Liver (tissue), 3 donors: Measurements from ENCODE around the gene MDM2.
"Not testable (repeated sequence)": the region's sequence is repeated elsewhere in the genome, so short reads cannot be mapped to it uniquely, and the experiment has no call there.

Experiments
- EGR1 ChIP-seq, 2 donors: IDR thresholded peaks; 2 replicates each; pipeline ENCODE4 v1.6.1; 2016 to 2018; ENCODE audit warnings: antibody characterized with exemption in 2 of 2, low read depth in 2 of 2
- FOXA2 ChIP-seq: IDR thresholded peaks from 2 replicates; pipeline ENCODE4 v1.6.1; 2016; ENCODE audit warnings: antibody characterized with exemption
- HNF4A ChIP-seq, 2 donors: conservative IDR thresholded peaks; 2 replicates each; pipeline ENCODE4 v1.6.1; 2016; ENCODE audit warnings: antibody characterized with exemption in 2 of 2, mild to moderate bottlenecking in 2 of 2
- JUND ChIP-seq, 2 donors: IDR thresholded peaks; 2 replicates each; pipeline ENCODE4 v1.6.1; 2016; ENCODE audit warnings: antibody characterized with exemption in 2 of 2
- NR2F2 ChIP-seq: IDR thresholded peaks from 2 replicates; pipeline ENCODE4 v1.6.1; 2016; ENCODE audit warnings: antibody characterized with exemption
- RAD21 ChIP-seq, 2 donors: IDR thresholded peaks; 2 replicates each; pipeline ENCODE4 v1.6.1; 2016; ENCODE audit warnings: antibody characterized with exemption in 2 of 2, mild to moderate bottlenecking in 2 of 2
- RXRA ChIP-seq, 2 donors: IDR thresholded peaks; 2 replicates each; pipeline ENCODE4 v1.6.1; 2017 to 2018; ENCODE audit warnings: antibody characterized with exemption in 2 of 2, mild to moderate bottlenecking in 1 of 2
- ZBTB33 ChIP-seq: IDR thresholded peaks from 2 replicates; pipeline ENCODE4 v1.6.1; 2016; ENCODE audit warnings: antibody characterized with exemption
- TF ChIP-seq, protein P1 (sequence below): fragments of 150-350 bp; IDR thresholded peaks from 2 replicates; pipeline ENCODE4 v1.5.1; 2017; ENCODE audit warnings: improper control_type of control experiment, low read depth, low read length; ENCODE audit not compliant: missing input control
- donor health status: healthy.
- donor health status: healthy.

- TF ChIP-seq, protein P1, sequence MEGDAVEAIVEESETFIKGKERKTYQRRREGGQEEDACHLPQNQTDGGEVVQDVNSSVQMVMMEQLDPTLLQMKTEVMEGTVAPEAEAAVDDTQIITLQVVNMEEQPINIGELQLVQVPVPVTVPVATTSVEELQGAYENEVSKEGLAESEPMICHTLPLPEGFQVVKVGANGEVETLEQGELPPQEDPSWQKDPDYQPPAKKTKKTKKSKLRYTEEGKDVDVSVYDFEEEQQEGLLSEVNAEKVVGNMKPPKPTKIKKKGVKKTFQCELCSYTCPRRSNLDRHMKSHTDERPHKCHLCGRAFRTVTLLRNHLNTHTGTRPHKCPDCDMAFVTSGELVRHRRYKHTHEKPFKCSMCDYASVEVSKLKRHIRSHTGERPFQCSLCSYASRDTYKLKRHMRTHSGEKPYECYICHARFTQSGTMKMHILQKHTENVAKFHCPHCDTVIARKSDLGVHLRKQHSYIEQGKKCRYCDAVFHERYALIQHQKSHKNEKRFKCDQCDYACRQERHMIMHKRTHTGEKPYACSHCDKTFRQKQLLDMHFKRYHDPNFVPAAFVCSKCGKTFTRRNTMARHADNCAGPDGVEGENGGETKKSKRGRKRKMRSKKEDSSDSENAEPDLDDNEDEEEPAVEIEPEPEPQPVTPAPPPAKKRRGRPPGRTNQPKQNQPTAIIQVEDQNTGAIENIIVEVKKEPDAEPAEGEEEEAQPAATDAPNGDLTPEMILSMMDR = not testable (repeated sequence)
- not testable (repeated sequence) for TF ChIP-seq JUND (IDR thresholded peaks at IDR 0.05); RXRA (IDR thresholded peaks at IDR 0.05); EGR1 (IDR thresholded peaks at IDR 0.05; ENCODE audit: low read depth in 2 of 2); HNF4A (conservative IDR thresholded peaks at IDR 0.05); RAD21 (IDR thresholded peaks at IDR 0.05); ZBTB33; FOXA2; NR2F2
Observed at GRCh38 chr12:68802911-68803651, 4.9 kb upstream of the MDM2 start.
